Measurements from ENCODE around the gene POMT1.

DNA sequence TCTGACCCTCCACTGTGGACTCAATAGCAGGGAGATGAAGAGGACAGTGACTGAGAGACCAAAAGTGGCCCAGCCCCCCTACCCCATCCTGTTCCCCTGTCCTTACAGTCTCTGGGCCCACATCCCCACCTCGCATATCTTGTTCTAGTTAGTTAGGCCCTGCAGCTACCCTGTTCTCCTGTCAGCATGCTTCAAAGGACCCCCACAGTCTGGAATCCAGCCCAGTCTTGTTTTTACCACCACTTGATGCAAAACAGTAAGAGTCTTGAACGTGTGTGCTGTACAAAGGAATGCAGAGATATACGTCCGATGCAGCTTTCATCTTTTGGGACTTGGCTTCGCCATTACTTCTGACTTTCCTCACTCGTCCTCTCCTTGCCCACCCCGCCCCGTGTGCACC is 12.2 kb upstream of the POMT1 start:
- TF ChIP-seq NRF1 (IDR thresholded peaks at IDR 0.05; ENCODE audit: low read depth, low read length) (no peak), SMC3 (IDR thresholded peaks at IDR 0.05; ENCODE audit: low read depth, low read length) (no peak), TAF1 (IDR thresholded peaks at IDR 0.05; ENCODE audit: borderline replicate concordance, low read depth, low read length) (no peak), TCF12 (IDR thresholded peaks at IDR 0.05) (no peak), ELF1 (IDR thresholded peaks at IDR 0.05) (no peak), EP300 (IDR thresholded peaks at IDR 0.05; ENCODE audit: borderline replicate concordance in 1 of 2, low read depth in 1 of 2, low read length in 1 of 2) (no peak), EZH2phosphoT487 (IDR thresholded peaks at IDR 0.05; ENCODE audit: borderline replicate concordance, low read depth) (no peak), RAD21 (IDR thresholded peaks at IDR 0.05; ENCODE audit: low read length) (no peak), POLR2AphosphoS5 (IDR thresholded peaks at IDR 0.05; ENCODE audit: low read depth, low read length) (no peak)
- TF ChIP-seq, protein P1, sequence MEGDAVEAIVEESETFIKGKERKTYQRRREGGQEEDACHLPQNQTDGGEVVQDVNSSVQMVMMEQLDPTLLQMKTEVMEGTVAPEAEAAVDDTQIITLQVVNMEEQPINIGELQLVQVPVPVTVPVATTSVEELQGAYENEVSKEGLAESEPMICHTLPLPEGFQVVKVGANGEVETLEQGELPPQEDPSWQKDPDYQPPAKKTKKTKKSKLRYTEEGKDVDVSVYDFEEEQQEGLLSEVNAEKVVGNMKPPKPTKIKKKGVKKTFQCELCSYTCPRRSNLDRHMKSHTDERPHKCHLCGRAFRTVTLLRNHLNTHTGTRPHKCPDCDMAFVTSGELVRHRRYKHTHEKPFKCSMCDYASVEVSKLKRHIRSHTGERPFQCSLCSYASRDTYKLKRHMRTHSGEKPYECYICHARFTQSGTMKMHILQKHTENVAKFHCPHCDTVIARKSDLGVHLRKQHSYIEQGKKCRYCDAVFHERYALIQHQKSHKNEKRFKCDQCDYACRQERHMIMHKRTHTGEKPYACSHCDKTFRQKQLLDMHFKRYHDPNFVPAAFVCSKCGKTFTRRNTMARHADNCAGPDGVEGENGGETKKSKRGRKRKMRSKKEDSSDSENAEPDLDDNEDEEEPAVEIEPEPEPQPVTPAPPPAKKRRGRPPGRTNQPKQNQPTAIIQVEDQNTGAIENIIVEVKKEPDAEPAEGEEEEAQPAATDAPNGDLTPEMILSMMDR (IDR thresholded peaks at IDR 0.05) = no peak
